Adrenal gland (tissue), 5 donors: ENCODE measurements around the gene PUSL1.

Experiments used
- POLR2A ChIP-seq, 2 donors: fragments of 450-650 bp; IDR thresholded peaks; one replicate each; pipeline ENCODE4 v1.6.1; 2017; ENCODE audit warnings: antibody characterized with exemption in 2 of 2, mild to moderate bottlenecking in 2 of 2, moderate library complexity in 1 of 2
- TF ChIP-seq, protein P1 (sequence below), 6 experiments: fragments of 450-650 bp in 4 of 6; fragments of 200-600 bp in 2 of 6; sonication (generic) in 1 of 6; IDR thresholded peaks; 1 replicate in 5 of 6; 2 replicates in 1 of 6; pipeline versions ENCODE4 v1.5.1 to v1.8.0; 2016 to 2021; ENCODE audit warnings: antibody characterized with exemption in 6 of 6, mild to moderate bottlenecking in 2 of 6, moderate library complexity in 1 of 6
- donor health status: DM: no; HTN: no; CAD: no.

DNA sequence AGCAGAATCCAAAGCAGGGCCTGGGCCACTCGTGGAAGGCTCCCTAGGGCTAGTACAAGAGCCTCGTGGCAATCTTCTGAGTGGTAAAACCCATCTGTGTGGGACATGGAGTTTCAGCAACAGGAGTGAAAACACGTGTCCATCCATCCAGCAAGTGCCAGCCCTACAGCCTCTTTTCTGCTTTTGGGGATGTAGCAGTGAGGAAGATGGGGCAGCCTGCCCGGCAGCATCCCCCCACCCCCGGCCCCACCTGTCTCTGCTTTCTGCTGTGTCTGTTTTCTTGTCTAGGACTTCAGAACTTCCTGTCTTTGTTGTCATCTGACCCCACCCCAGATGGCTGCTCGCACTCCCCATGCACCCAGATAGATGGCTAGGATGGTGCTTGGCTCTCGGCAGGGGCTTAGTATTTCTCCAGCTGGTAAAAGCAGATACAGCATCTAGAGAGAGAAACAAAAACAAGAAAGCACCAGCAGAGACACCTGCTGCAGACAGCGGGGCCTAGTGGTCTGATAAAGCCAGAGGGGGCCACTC is 17.7 kb downstream of the PUSL1 start:
- TF ChIP-seq, protein P1, sequence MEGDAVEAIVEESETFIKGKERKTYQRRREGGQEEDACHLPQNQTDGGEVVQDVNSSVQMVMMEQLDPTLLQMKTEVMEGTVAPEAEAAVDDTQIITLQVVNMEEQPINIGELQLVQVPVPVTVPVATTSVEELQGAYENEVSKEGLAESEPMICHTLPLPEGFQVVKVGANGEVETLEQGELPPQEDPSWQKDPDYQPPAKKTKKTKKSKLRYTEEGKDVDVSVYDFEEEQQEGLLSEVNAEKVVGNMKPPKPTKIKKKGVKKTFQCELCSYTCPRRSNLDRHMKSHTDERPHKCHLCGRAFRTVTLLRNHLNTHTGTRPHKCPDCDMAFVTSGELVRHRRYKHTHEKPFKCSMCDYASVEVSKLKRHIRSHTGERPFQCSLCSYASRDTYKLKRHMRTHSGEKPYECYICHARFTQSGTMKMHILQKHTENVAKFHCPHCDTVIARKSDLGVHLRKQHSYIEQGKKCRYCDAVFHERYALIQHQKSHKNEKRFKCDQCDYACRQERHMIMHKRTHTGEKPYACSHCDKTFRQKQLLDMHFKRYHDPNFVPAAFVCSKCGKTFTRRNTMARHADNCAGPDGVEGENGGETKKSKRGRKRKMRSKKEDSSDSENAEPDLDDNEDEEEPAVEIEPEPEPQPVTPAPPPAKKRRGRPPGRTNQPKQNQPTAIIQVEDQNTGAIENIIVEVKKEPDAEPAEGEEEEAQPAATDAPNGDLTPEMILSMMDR (IDR thresholded peaks at IDR 0.05) = no peak
- no peak for TF ChIP-seq POLR2A (IDR thresholded peaks at IDR 0.05)
